ENCODE results near the gene TSN.

- TF ChIP-seq CTCF (IDR thresholded peaks at IDR 0.05; ENCODE audit: low read depth, low read length, poor library complexity, severe bottlenecking) (no peak), EZH2phosphoT487 (IDR thresholded peaks at IDR 0.05; ENCODE audit: borderline replicate concordance, low read length) (no peak)
Measured at GRCh38 chr2:121777699-121778058, 22.2 kb downstream of the TSN start.

Measured in DOHH2 (cell line).